ENCODE results near the gene OGFOD3. TPM values are rescaled to one million over a fixed set of nuclear protein-coding genes. Genes with fewer than 3 reads are reported as not detected.

The OGFOD3 gene
- polyA plus RNA-seq, 3 donors, result 21.6 to 23.7 (median 22.0) TPM

- DNase-seq (ENCODE audit: low read depth in 3 of 3, low spot score in 2 of 3), result no peak
These were observed 30.9 kb upstream of the OGFOD3 start for GRCh38 chr17:82449131-82449882.

- no peak for DNase-seq (ENCODE audit: low read depth in 3 of 3, low spot score in 2 of 3)
These were observed 29.5 kb upstream of the OGFOD3 start for GRCh38 chr17:82447876-82448275.

- no peak for DNase-seq (ENCODE audit: low read depth in 3 of 3, low spot score in 2 of 3)
These were observed 28.3 kb upstream of the OGFOD3 start for GRCh38 chr17:82446649-82447048.

GRCh38 chr17:82446124-82446523, 27.7 kb upstream of the OGFOD3 start:
- DNase-seq (ENCODE audit: low read depth in 3 of 3, low spot score in 2 of 3), result no peak

- no peak for DNase-seq (ENCODE audit: low read depth in 3 of 3, low spot score in 2 of 3)
These were observed 27.2 kb upstream of the OGFOD3 start for GRCh38 chr17:82445542-82445941.

GRCh38 chr17:82444941-82445521, 26.6 kb upstream of the OGFOD3 start:
- DNase-seq (ENCODE audit: low read depth in 3 of 3, low spot score in 2 of 3), result no peak

- DNase-seq (ENCODE audit: low read depth in 3 of 3, low spot score in 2 of 3), result no peak
These were observed 26.0 kb upstream of the OGFOD3 start for GRCh38 chr17:82444284-82444893.

- DNase-seq (ENCODE audit: low read depth in 3 of 3, low spot score in 2 of 3), result no peak
These were observed 25.3 kb upstream of the OGFOD3 start for GRCh38 chr17:82443465-82444283.

- no peak for DNase-seq (ENCODE audit: low read depth in 3 of 3, low spot score in 2 of 3)
These were observed 24.5 kb upstream of the OGFOD3 start for GRCh38 chr17:82442643-82443464.

- DNase-seq (ENCODE audit: low read depth in 3 of 3, low spot score in 2 of 3), result no peak
These were observed 23.5 kb upstream of the OGFOD3 start for GRCh38 chr17:82441691-82442487.

- DNase-seq (ENCODE audit: low read depth in 3 of 3, low spot score in 2 of 3), result no peak
These were observed 22.7 kb upstream of the OGFOD3 start for GRCh38 chr17:82440991-82441627.

GRCh38 chr17:82440469-82440981, 22.1 kb upstream of the OGFOD3 start:
- no peak for DNase-seq (ENCODE audit: low read depth in 3 of 3, low spot score in 2 of 3)

GRCh38 chr17:82439829-82440365, 21.5 kb upstream of the OGFOD3 start:
- no peak for DNase-seq (ENCODE audit: low read depth in 3 of 3, low spot score in 2 of 3)

GRCh38 chr17:82439194-82439828, 20.9 kb upstream of the OGFOD3 start:
- no peak for DNase-seq (ENCODE audit: low read depth in 3 of 3, low spot score in 2 of 3)

GRCh38 chr17:82438401-82439193, 20.2 kb upstream of the OGFOD3 start:
- DNase-seq (ENCODE audit: low read depth in 3 of 3, low spot score in 2 of 3), result no peak

GRCh38 chr17:82437325-82437668, 18.9 kb upstream of the OGFOD3 start:
- no peak for DNase-seq (ENCODE audit: low read depth in 3 of 3, low spot score in 2 of 3)

- DNase-seq (ENCODE audit: low read depth in 3 of 3, low spot score in 2 of 3), result no peak
These were observed 18.4 kb upstream of the OGFOD3 start for GRCh38 chr17:82436601-82437324.
